ENCODE results near the gene ADAMTS17.

ADAMTS17 gene

DNA sequence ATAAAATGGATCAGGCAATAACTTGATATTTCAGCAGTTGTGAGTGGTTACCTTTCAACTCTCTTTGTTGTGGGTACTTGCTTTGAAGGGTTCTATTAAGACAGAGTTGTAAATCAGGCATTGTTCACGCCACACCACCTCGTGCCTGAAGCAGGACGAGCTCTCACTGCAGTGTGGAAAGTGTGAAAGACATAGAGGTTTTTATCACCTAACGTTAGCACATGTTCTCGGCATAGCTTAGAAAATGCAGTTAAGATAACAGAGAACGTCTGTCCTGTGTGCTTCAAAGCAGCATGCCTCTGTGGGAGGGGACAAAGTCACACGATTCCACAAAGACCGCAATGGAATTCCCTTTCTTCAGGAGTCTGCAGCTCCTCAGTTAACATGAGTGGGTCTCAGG lies 7.8 kb downstream of the ADAMTS17 start:
- Mint-ChIP-seq H3K27me3 (no peaks in the 10 kb centered on the region), H3K36me3 (ENCODE audit: low read depth) (no peaks in the 10 kb centered on the region), H3K27ac (no peak overlapping the region), H3K4me3 (peak overlapping the region; percentile 26), H3K9me3 (no peaks in the 10 kb centered on the region), H3K4me1 (ENCODE audit: low read depth) (peaks cover 83% of the 10 kb centered on the region)
- no peak for DNase-seq

DNA sequence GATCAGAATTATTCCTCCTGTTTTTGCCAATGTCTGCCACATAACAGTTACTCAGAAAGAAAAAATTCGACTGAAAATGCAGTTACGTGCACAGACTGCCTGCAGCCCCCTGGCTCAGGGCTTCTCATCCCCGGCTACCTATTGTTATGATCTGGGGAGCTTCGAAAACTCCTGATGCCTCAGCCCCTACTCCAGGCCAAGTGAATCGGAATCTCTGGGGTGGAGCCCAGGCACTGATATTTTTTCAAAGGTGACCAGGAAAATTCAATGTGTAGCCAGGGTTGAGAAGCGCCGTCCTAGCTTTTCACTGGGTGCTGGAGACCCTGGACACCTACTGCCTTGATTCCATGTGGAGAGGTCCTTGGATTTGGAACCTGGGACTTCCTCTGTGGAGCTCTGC lies 8.5 kb downstream of the ADAMTS17 start:
- H3K9me3 Mint-ChIP-seq = no peaks in the 10 kb centered on the region
- no peaks in the 10 kb centered on the region for H3K36me3 Mint-ChIP-seq (ENCODE audit: low read depth)
- H3K27me3 Mint-ChIP-seq = no peaks in the 10 kb centered on the region
- H3K4me3 Mint-ChIP-seq = no peak overlapping the region
- peaks cover 85% of the 10 kb centered on the region for H3K4me1 Mint-ChIP-seq (ENCODE audit: low read depth)
- no peak overlapping the region for H3K27ac Mint-ChIP-seq
- no peak for DNase-seq

DNA sequence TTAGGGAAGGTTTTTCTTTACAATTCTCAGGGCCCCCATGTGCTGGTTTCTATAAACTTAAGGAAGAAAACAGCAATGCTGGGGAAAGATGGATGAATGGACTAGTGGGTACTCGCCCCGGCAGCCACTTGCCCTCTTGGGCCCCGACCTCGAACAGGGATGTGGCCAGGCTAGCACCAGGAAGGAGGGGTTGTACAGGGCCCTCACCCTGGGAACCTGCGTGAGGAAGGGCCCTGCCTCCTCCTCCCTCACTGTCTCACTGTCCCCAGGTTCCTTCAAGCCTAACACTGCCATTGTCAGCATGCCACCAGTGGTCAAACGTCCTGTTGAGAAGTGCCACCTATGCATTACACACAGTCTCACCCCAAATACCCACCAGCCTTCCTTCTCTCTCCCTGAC lies 9.1 kb downstream of the ADAMTS17 start:
- peaks cover 84% of the 10 kb centered on the region for H3K4me1 Mint-ChIP-seq (ENCODE audit: low read depth)
- no peak overlapping the region for H3K4me3 Mint-ChIP-seq
- no peak overlapping the region for H3K27ac Mint-ChIP-seq
- H3K27me3 Mint-ChIP-seq = no peaks in the 10 kb centered on the region
- no peaks in the 10 kb centered on the region for H3K9me3 Mint-ChIP-seq
- H3K36me3 Mint-ChIP-seq (ENCODE audit: low read depth) = no peaks in the 10 kb centered on the region
- no peak for DNase-seq

DNA sequence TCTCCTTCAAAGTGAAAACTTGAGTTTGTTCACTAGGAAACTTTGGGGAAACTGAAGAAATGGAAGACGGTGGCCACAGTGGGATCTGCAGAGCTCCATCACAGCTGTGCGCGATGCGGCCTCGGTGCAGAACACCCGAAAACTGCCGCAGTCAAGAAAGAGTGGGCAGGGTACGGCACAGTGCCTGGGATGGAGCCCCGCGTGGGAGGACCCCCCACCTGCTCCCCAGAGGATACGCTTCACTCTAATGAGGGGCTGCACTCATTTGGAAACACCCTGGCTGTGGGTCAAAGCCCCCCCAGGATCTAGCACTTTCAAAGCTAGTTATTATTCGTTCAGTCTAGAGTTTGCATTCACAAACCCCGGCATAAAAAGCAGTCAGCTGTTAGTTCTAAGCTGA lies 9.5 kb downstream of the ADAMTS17 start:
- Mint-ChIP-seq H3K4me1 (ENCODE audit: low read depth) (peaks cover 87% of the 10 kb centered on the region), H3K36me3 (ENCODE audit: low read depth) (no peaks in the 10 kb centered on the region), H3K27me3 (no peaks in the 10 kb centered on the region), H3K4me3 (no peak overlapping the region), H3K9me3 (no peaks in the 10 kb centered on the region), H3K27ac (no peak overlapping the region)
- DNase-seq = no peak

DNA sequence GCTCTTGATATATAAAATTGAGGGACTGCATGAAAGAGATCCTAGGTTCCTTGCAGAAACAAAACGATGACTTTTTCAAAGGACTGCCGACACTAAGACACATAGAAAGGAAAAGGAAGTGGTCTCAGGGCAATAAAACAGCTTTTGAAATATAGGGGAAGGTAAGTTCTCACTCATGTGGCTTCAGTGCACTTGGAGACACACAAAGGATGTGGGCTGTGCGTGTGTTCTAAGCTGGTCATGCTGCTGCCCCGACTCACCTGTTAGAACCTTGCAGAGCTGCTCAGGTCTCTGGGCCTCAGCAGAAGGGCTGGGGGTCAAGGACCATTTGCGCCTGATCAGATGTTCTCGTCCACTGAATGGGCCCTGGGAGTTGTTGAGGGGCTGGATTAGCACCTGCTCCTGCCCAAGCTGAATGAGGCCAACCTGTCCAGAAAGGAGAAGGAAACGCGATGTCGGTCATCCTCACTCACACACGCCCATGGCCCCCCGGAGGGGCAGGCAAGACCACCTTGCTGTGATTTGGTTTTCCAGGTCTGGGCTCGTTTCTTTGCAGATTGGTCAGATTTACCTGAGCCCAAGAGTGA lies 11.1 kb downstream of the ADAMTS17 start:
- Mint-ChIP-seq H3K4me1 (ENCODE audit: low read depth) (peaks cover 81% of the 10 kb centered on the region), H3K27ac (peak overlapping the region; percentile 65)
- DNase-seq = peak; percentile 36

DNA sequence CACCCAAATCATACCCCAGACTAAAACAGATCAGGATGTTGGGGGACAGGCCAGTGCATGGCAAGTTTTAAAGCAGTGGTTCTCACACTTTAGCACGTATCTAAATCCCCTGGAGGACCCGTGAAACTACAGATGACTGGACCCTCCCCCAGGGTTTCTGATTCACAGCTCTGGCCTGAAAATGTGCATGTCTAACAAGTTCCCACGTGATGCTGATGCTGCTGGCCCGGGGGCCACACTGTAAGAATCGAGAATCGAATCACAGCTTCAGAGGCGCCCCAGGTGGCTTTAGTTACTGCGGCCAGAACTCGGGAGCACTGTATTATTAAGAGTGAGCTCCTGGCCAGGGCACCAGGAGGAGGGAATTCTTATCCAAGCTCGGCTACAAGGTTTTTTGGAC lies 11.6 kb downstream of the ADAMTS17 start:
- peaks cover 3% of the 10 kb centered on the region for H3K36me3 Mint-ChIP-seq (ENCODE audit: low read depth)
- H3K27ac Mint-ChIP-seq = peak overlapping the region; percentile 65
- H3K9me3 Mint-ChIP-seq = no peaks in the 10 kb centered on the region
- H3K4me3 Mint-ChIP-seq = peak overlapping the region; percentile 55
- peaks cover 76% of the 10 kb centered on the region for H3K4me1 Mint-ChIP-seq (ENCODE audit: low read depth)
- H3K27me3 Mint-ChIP-seq = no peaks in the 10 kb centered on the region
- DNase-seq = peak; percentile 52

More for the DNA sequence above, 11.1 kb downstream of the ADAMTS17 start:
- Mint-ChIP-seq H3K36me3 (ENCODE audit: low read depth) (no peaks in the 10 kb centered on the region), H3K27me3 (no peaks in the 10 kb centered on the region), H3K4me3 (peak overlapping the region; percentile 55), H3K9me3 (no peaks in the 10 kb centered on the region)

DNA sequence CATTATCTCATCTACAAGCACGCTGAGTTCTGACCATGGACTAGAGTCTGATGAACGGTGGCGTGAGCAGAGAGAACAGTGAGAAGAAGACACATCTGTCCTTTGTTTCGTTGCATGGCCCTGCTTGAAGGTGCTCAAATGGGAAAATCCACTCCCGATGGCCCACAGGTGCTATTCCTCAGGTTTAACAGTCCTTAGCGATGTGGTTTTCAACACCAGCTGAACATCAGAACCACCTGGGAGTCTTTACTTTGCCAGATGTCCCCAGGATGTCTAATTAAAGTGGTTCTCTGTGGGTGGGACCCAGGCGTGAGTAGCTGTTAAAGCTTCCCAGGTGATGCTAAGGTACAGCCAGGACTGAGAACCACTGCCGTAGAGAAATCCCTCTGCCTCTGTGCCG lies 13.0 kb downstream of the ADAMTS17 start:
- no peak for DNase-seq
- peaks cover 62% of the 10 kb centered on the region for H3K4me1 Mint-ChIP-seq (ENCODE audit: low read depth)
- no peak overlapping the region for H3K27ac Mint-ChIP-seq
- H3K27me3 Mint-ChIP-seq = no peaks in the 10 kb centered on the region
- peaks cover 3% of the 10 kb centered on the region for H3K36me3 Mint-ChIP-seq (ENCODE audit: low read depth)
- no peak overlapping the region for H3K4me3 Mint-ChIP-seq
- no peaks in the 10 kb centered on the region for H3K9me3 Mint-ChIP-seq

DNA sequence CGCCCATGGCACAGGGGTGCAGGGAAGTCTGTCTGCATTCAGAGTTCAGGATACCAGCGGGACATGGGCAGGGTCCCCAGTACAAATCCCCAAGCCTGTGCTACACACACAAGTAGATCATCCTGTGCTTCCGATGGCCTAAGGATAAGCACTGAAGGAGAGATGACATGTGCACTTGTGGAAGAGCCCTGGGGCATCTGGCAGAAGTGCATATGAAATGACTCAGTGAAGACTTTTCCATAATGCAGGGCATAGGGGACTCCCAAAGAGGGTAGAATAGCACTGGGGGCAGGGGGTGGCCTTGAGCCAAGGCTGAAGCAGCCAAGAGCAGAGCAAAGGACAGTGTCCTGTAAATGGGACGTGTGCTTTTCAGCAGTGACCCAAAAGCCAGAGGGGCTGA lies 22.9 kb downstream of the ADAMTS17 start:
- Mint-ChIP-seq H3K9me3 (no peaks in the 10 kb centered on the region), H3K4me1 (ENCODE audit: low read depth) (peaks cover 3% of the 10 kb centered on the region), H3K27ac (no peak overlapping the region), H3K4me3 (no peak overlapping the region), H3K36me3 (ENCODE audit: low read depth) (peaks cover 34% of the 10 kb centered on the region), H3K27me3 (no peaks in the 10 kb centered on the region)
- no peak for DNase-seq

DNA sequence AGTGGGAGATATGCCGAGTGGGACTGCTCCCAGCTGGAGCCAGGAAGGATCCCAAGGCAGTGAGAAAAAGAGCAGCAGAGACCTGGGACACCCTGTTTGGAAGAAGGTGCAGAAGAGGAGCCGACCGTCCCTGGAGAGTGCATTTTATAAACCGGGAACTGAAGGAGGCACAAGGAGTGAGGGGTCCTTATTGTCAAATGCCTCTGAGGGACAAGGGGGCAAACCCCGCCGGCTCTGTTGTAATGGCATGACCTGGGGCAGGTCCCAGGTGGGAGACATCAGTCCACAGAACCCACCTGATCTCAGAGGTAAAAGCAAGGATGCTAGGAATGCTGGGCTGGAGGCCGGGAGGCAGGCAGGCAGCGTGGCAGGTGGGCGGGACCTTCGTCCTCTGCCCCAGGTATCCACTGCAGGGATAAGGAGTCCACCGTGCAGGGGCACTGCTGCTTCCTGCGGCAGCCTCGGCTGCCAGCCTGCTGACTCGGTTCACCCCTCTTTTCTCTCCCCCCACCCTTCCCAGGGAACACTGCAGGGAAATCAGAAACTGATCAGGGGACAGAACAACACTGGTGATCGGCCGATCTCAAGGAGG lies 26.9 kb downstream of the ADAMTS17 start:
- H3K4me1 Mint-ChIP-seq (ENCODE audit: low read depth) = peaks cover under 1% of the 10 kb centered on the region
- no peaks in the 10 kb centered on the region for H3K9me3 Mint-ChIP-seq
- H3K4me3 Mint-ChIP-seq = no peak overlapping the region
- DNase-seq = no peak
- no peak overlapping the region for H3K27ac Mint-ChIP-seq
- H3K27me3 Mint-ChIP-seq = no peaks in the 10 kb centered on the region
- H3K36me3 Mint-ChIP-seq (ENCODE audit: low read depth) = peaks cover 33% of the 10 kb centered on the region

DNA sequence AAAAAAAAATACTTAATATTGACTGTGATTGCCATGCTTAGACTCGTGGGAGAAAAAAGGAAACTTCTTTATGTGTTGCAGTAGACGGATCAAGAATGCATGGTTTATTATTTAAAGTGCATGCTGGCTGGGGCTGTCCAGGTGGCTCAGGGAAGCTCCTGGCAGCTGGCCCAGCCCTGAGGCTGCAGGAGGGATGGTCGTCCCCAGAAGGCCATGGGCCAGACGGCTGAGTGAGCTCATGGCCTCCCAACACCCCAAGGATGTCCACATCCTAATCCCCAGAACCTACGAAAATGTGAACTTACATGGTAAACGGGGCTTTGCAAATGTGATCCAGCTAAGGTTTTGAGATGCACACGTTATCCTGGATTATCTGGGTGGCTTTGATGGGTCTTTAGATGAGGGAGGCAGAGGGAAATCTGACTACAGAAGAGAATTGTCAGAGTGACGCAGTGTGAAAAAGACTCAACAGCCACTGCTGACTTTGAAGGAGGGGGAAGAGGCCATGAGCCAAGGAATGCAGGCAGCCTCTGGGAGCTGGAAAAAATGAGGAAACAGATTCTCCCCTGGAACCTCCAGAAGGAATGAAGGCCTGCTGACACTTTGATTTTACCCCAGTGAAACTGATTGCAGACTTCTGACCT lies 29.8 kb downstream of the ADAMTS17 start:
- Mint-ChIP-seq H3K27me3 (no peaks in the 10 kb centered on the region), H3K4me1 (ENCODE audit: low read depth) (peaks cover 19% of the 10 kb centered on the region)

DNA sequence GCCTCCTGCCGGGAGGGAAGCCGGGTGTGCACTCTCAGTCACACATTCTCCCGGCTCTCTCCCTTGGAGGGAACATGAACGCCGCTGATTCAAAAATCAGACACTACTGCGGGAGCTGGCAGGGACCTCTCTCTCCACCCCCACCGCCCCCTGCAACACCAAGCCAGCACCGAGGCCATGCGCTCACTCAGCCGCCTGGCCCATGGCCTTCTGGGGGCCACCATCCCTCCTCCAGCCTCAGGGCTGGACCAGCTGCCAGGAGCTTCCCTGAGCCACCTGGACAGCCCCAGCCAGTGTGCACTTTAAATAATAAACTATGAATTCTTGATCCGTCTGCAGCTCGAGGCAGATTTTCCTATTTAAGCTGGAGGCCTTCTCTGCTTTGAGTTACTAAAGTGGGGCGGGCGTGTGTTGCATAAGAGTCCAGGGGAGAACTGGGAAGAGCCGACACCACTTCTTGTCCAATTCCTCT lies 30.6 kb downstream of the ADAMTS17 start:
- no peak overlapping the region for H3K4me3 Mint-ChIP-seq
- H3K27me3 Mint-ChIP-seq = no peaks in the 10 kb centered on the region
- H3K9me3 Mint-ChIP-seq = no peaks in the 10 kb centered on the region
- no peak for DNase-seq
- peaks cover 21% of the 10 kb centered on the region for H3K4me1 Mint-ChIP-seq (ENCODE audit: low read depth)
- peaks cover 16% of the 10 kb centered on the region for H3K36me3 Mint-ChIP-seq (ENCODE audit: low read depth)
- H3K27ac Mint-ChIP-seq = no peak overlapping the region

More for the DNA sequence above, 29.8 kb downstream of the ADAMTS17 start:
- no peak overlapping the region for H3K4me3 Mint-ChIP-seq
- DNase-seq = no peak
- no peaks in the 10 kb centered on the region for H3K9me3 Mint-ChIP-seq
- peaks cover 17% of the 10 kb centered on the region for H3K36me3 Mint-ChIP-seq (ENCODE audit: low read depth)
- no peak overlapping the region for H3K27ac Mint-ChIP-seq

DNA sequence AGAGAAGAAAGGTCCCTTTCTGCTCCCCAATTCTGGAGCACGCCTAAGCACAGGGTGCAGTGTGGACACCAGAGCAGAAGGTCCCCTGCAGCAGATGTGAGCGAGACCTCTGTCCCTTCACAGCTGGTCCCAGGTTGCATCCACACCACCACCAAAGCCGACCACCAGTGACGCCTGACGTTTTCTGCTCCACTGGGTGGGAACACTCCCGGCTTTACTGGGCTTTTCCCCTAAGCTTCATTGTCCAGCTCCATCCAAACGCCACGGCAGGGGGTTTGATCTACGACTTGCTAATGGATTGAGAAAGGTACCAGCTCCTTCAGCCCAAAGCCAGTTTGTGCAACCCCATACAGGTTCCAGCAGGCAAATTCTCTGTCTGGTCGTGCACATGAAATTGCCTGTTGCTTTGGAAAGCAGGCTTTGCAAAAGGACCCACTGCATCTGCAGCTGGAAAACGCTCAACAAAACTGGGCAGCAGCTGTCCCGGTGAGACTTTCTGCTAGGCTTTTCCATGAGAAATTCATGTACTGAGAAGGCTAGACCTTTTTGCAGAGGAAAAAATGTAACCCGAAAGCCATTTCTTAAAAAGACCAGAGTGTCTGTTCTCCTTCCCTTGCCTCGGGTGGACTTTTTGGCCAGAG lies 31.1 kb downstream of the ADAMTS17 start:
- H3K9me3 Mint-ChIP-seq = no peaks in the 10 kb centered on the region
- H3K36me3 Mint-ChIP-seq (ENCODE audit: low read depth) = peaks cover 16% of the 10 kb centered on the region
- H3K4me1 Mint-ChIP-seq (ENCODE audit: low read depth) = peaks cover 21% of the 10 kb centered on the region
- H3K27me3 Mint-ChIP-seq = no peaks in the 10 kb centered on the region
- DNase-seq = no peak
- no peak overlapping the region for H3K27ac Mint-ChIP-seq
- no peak overlapping the region for H3K4me3 Mint-ChIP-seq

DNA sequence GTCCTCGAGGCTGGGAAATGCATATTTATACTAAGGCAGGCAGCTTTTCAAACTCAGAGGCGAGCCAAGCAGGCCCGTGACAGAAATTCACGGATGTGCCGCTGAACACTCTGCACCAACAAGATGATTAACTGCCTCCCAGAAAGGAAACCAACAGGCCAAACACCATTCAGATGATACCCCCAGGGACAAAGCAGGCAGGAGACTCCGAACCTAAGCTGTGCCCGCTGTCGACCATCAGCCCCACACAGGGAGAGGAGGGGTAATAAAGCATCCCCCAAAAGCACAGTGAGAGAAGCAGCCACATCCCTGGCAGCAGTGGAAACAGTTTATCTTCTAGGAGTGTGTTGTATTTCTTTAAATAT lies 31.8 kb downstream of the ADAMTS17 start:
- peaks cover 21% of the 10 kb centered on the region for H3K4me1 Mint-ChIP-seq (ENCODE audit: low read depth)
- no peaks in the 10 kb centered on the region for H3K27me3 Mint-ChIP-seq
- H3K27ac Mint-ChIP-seq = no peak overlapping the region
- peaks cover 16% of the 10 kb centered on the region for H3K36me3 Mint-ChIP-seq (ENCODE audit: low read depth)
- DNase-seq = no peak
- no peak overlapping the region for H3K4me3 Mint-ChIP-seq
- no peaks in the 10 kb centered on the region for H3K9me3 Mint-ChIP-seq

DNA sequence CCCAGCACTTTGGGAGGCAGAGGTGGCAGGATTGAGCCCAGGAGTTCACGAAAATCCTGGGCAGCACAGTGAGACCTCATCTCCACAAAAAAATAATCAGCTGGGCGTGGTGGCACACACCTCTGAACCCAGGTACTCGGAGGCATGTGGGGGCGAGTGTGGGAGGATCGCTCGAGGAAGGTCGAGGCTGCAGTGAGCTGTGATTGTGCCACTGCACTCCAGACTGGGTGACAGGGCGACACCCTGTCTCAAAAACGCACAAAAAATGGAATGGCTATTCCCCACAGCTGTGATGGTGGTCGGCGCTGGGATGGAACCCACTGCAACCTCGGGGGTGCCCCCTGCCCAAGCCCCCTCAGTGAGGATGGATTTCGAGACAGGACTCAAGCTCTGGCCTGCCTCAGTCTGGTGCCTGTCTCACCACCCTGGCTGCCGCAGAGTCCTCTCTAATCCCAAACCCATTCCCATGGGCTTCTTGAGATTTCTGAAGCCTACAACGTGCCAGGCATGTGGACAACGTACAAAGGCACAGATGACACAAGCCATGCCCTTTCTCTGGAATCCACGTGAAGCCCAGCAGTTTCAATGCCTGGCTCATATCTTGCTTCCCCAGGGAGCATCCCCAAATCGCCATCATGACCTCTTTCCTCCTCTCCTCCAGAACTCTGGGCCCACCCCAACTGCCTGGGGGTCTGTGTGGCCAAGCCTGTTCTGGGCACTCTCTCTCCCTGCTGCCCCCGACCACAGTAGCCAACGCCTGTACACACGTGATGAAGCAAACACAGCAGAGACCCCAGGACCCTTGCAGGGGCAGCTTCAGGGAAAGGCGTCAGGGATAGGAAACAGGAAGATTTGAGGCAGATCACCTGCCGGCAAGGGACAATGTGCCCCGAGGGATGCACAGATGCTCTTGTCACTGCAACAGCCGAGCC lies 32.4 kb downstream of the ADAMTS17 start:
- Mint-ChIP-seq H3K36me3 (ENCODE audit: low read depth) (peaks cover 12% of the 10 kb centered on the region), H3K27me3 (no peaks in the 10 kb centered on the region), H3K9me3 (no peaks in the 10 kb centered on the region), H3K27ac (no peak overlapping the region), H3K4me3 (no peak overlapping the region), H3K4me1 (ENCODE audit: low read depth) (peaks cover 21% of the 10 kb centered on the region)
- DNase-seq = no peak
